ENCODE data around the gene NPEPL1.

Gene NPEPL1

DNA sequence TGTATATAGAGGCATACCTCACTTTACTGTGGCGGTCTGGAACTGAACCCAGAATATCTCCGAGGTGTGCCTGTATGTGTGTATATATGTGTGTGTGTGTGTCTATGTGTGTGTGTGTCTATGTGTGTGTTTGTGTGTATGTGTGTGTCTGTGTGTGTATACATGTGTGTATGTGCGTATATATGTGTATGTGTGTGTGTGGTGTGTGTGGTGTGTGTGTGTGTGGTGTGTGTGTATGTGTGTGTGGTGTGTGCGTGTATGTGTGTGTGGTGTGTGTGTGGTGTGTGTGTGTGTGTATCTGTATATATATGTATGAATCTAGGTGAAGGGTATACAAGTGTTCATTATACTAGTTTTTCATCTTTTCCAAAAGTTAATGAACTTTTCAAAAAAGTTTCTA lies 4.2 kb upstream of the NPEPL1 start:
- TF ChIP-seq, protein P1, sequence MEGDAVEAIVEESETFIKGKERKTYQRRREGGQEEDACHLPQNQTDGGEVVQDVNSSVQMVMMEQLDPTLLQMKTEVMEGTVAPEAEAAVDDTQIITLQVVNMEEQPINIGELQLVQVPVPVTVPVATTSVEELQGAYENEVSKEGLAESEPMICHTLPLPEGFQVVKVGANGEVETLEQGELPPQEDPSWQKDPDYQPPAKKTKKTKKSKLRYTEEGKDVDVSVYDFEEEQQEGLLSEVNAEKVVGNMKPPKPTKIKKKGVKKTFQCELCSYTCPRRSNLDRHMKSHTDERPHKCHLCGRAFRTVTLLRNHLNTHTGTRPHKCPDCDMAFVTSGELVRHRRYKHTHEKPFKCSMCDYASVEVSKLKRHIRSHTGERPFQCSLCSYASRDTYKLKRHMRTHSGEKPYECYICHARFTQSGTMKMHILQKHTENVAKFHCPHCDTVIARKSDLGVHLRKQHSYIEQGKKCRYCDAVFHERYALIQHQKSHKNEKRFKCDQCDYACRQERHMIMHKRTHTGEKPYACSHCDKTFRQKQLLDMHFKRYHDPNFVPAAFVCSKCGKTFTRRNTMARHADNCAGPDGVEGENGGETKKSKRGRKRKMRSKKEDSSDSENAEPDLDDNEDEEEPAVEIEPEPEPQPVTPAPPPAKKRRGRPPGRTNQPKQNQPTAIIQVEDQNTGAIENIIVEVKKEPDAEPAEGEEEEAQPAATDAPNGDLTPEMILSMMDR (conservative IDR thresholded peaks at IDR 0.05) = no peak
- no peak overlapping the region for H3K27ac ChIP-seq

DNA sequence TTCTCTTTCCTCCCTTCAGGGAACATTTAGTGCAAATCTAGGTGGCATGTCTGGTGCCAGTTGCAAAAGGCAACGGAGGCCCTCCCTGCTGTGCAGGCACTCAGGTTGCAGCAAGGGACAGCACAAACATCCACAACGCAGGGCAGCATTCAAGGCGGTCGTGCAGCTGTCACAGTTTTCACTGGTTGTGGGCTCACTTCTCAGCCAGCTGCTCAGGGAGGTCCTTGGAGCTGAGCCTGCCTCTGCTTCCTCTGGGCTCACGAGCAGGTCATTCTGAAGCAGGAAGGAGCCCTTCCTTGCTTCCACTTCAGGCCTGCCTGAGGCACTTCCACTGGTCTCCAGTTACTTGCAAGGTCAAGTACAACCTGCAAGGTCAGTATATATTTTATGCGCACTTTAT lies 3.8 kb upstream of the NPEPL1 start:
- TF ChIP-seq, protein P1 (conservative IDR thresholded peaks at IDR 0.05) = no peak
- 0 out of 2 replicates have a peak overlapping the region, but pooled peaks have one; percentile 94 for H3K27ac ChIP-seq

DNA sequence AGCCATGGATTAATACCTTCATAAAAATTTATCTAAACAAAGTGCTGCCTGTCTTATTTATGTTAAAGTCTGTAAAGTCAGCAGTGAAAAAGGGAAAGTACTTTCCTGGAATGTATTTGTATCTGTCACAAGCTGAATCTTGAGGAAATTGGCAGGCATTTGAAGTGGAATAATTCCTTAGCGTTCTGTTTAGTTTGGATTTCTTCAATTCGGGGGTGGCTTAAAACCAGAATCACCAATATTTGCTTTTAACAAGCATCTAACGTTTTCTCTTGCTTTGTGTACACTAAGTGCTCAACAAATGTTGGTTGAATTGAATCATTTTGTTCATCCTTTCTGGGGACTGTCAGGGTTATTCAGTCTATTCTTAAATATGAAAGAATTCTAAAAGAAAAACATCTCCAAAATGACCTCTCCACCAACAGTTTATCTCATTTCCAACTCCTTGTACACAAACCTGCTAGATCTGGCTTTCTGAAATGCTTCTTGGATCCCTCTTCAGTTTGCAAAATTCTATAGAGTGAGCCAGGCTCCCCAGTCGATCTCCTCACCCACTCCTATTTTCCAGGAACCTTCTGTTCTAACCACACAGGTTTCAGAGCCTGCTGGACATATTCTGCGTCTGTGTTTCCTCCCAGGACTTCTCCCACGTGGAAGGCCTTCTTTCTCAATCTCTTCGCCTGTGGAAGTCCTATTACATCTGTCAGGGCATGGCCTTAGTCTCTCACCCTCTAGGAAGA lies 2.0 kb upstream of the NPEPL1 start:
- peak overlapping the region; percentile 94 for H3K27ac ChIP-seq
- TF ChIP-seq, protein P1 (conservative IDR thresholded peaks at IDR 0.05) = no peak

DNA sequence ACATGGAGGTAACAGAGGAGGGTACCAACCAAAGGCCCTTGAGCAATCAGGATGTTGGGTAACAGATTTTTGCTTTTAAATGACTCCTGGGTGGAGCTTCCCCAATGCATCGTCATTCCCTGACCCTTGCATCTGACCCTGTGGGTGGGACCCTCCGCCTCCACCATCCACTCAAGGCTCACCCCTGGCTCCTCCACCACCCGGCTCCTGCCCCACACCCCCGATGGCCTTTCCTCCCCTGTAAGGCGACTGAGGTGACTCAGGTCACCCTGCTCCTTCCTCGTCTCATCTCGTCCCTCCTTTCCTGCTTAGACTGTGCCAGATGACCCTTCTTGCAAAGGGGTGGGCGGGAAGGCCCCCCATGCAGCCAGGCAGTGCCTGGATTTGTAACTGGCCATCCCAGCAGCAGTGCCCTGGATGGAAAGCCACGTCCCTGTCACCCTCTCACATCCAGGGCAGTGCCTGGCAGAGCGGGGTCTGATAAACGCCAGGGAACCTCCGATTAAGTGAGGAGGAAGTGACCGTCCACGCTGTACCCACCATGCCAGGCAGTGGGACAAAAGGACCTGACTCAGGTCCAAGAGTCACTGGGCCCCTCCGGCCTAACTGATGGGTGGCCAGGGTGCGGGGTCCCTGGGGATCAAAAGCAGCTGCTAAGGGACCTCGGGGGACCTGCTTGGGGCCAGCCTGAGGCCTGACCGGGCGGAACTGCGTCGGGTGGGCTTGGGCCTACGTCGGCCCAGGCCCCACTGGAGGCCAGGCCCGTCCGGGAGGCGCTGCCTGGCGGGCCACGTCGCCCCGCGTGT lies 624 bp upstream of the NPEPL1 start:
- TF ChIP-seq, protein P1 (conservative IDR thresholded peaks at IDR 0.05) = no peak
- H3K27ac ChIP-seq = peak overlapping the region; percentile 94

DNA sequence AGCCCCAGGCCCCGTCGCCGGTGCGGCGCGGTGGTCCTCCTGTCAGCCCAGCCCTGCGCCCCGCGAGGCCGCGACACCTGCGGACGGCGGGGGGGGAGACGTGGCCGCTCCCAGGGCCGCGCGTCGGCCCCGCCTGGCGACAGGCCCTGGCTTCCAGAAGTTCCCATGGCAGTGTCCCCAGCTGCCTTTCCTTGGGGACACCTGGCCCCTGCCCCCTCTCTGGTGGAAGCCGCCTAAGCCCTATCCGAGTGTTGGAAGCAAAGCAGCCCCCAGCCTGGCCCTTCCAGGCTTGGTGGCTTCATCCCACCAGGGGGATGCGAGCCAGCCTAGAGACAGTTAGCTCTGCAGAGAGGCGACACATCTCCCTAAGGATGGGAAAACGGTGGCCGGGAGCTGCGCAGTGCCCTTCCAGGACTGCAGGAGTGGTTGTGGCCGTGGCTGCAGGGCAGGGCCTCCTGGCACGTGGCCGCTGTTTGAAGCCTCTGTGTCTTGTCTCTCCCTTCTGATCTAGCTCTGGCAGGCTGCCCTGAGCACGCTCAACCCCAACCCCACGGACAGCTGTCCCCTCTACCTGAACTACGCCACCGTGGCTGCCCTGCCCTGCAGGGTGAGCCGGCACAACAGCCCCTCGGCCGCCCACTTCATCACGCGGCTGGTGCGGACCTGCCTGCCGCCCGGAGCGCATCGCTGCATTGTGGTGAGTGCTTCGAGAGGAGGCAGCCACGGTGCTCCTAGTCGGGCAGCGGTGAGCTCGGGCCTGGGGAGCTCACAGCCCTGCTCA lies 816 bp downstream of the NPEPL1 start:
- TF ChIP-seq, protein P1 (conservative IDR thresholded peaks at IDR 0.05) = no peak
- H3K27ac ChIP-seq = peak overlapping the region; percentile 94

DNA sequence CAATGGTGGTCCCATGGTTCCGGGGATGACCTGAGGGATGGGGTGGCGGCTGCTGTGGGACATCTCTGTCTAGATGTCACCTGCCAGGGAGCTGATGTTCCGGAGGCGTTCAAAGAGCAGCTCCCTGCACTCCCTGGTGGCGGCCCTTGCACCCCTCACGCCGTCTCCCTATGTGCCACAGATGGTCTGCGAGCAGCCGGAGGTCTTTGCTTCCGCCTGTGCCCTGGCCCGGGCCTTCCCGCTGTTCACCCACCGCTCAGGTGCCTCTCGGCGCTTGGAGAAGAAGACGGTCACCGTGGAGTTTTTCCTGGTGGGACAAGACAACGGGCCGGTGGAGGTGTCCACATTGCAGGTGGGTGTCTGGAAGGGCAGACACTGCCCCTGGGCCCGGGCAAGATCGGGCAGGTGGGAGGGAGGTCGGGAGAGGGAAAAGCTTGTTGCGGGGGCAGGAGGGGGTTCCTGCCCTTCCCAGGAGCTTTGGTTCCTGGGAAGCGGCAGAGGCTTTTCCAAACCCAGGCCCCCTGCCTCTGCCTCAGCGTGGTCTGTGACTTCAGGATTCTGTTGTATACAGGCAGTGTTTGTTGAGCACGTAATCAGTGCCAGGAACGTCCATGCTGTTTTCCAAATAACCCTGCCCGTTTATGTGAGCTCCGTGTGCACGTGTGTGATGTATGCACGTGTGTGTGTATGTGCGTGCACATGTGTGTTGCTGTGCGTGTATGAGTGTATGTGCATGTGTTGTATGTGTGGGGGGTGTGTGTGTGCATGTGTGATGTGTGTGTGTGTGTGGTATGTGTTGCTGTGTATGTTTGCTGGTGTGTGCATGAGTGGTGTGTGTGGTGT lies 1.9 kb downstream of the NPEPL1 start:
- TF ChIP-seq, protein P1 (conservative IDR thresholded peaks at IDR 0.05) = no peak
- peak overlapping the region; percentile 94 for H3K27ac ChIP-seq
